Panc1 (cell line): ENCODE measurements around the gene TMEM60.

Experiments
- POLR2AphosphoS5 ChIP-seq: IDR thresholded peaks from 2 replicates; pipeline ENCODE4 v1.6.1; 2012; ENCODE audit warnings: mild to moderate bottlenecking, low read depth, low read length, moderate library complexity
- SIN3A ChIP-seq: IDR thresholded peaks from 2 replicates; pipeline ENCODE4 v1.6.1; 2012; ENCODE audit warnings: low read depth, mild to moderate bottlenecking, low read length, moderate library complexity, borderline replicate concordance; ENCODE audit not compliant: insufficient read depth
- TCF7L2 ChIP-seq: IDR thresholded peaks from 2 replicates; pipeline ENCODE4 v1.6.1; 2011; ENCODE audit warnings: mild to moderate bottlenecking, low read depth, low read length, inconsistent platforms
- TF ChIP-seq, protein P1 (sequence below): fragments of 450-650 bp; IDR thresholded peaks from 2 replicates; pipeline ENCODE4 v1.5.1; 2017; ENCODE audit warnings: mild to moderate bottlenecking
- TF ChIP-seq, protein P2 (sequence below), 2 experiments: IDR thresholded peaks; 2 replicates each; pipeline ENCODE4 v1.6.1; 2011 to 2012; ENCODE audit warnings: low read depth in 2 of 2, control low read depth in 1 of 2, low read length in 1 of 2, mild to moderate bottlenecking in 1 of 2, moderate library complexity in 1 of 2; ENCODE audit not compliant: insufficient read depth in 1 of 2

DNA sequence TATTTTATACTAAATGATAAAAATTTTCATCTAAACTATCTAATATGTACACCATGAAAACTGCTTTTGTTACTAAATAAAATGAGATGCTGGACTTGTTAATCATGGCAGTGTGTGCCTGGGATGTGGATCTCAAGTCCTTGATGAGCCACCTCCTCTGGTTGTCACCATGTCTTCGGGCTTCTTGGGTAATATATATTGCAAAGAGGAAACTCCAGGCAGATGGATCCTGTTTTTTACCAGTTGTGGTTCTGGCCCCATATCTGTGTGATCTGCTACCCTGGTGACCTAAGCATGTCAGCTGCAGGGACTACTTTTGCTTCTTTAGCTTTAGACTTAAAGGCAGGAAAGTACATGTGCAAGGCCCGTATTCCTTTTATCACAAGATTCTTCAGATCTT lies 46.2 kb downstream of the TMEM60 start:
- TF ChIP-seq, protein P1, sequence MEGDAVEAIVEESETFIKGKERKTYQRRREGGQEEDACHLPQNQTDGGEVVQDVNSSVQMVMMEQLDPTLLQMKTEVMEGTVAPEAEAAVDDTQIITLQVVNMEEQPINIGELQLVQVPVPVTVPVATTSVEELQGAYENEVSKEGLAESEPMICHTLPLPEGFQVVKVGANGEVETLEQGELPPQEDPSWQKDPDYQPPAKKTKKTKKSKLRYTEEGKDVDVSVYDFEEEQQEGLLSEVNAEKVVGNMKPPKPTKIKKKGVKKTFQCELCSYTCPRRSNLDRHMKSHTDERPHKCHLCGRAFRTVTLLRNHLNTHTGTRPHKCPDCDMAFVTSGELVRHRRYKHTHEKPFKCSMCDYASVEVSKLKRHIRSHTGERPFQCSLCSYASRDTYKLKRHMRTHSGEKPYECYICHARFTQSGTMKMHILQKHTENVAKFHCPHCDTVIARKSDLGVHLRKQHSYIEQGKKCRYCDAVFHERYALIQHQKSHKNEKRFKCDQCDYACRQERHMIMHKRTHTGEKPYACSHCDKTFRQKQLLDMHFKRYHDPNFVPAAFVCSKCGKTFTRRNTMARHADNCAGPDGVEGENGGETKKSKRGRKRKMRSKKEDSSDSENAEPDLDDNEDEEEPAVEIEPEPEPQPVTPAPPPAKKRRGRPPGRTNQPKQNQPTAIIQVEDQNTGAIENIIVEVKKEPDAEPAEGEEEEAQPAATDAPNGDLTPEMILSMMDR: no peak
- TF ChIP-seq POLR2AphosphoS5 (no peak), SIN3A (no peak), TCF7L2 (no peak)
- TF ChIP-seq, protein P2, sequence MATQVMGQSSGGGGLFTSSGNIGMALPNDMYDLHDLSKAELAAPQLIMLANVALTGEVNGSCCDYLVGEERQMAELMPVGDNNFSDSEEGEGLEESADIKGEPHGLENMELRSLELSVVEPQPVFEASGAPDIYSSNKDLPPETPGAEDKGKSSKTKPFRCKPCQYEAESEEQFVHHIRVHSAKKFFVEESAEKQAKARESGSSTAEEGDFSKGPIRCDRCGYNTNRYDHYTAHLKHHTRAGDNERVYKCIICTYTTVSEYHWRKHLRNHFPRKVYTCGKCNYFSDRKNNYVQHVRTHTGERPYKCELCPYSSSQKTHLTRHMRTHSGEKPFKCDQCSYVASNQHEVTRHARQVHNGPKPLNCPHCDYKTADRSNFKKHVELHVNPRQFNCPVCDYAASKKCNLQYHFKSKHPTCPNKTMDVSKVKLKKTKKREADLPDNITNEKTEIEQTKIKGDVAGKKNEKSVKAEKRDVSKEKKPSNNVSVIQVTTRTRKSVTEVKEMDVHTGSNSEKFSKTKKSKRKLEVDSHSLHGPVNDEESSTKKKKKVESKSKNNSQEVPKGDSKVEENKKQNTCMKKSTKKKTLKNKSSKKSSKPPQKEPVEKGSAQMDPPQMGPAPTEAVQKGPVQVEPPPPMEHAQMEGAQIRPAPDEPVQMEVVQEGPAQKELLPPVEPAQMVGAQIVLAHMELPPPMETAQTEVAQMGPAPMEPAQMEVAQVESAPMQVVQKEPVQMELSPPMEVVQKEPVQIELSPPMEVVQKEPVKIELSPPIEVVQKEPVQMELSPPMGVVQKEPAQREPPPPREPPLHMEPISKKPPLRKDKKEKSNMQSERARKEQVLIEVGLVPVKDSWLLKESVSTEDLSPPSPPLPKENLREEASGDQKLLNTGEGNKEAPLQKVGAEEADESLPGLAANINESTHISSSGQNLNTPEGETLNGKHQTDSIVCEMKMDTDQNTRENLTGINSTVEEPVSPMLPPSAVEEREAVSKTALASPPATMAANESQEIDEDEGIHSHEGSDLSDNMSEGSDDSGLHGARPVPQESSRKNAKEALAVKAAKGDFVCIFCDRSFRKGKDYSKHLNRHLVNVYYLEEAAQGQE (IDR thresholded peaks at IDR 0.05; ENCODE audit: insufficient read depth in 1 of 2, low read depth in 2 of 2, low read length in 1 of 2): no peak
